SIG-M5 treated with dmso at 0.1 percent for 504 hours (cell line): ENCODE results near the gene TNPO2.
"Not testable (repeated sequence)": the region's sequence is repeated elsewhere in the genome, so short reads cannot be mapped to it uniquely, and the experiment has no call there.

Experiments used
- DNase-seq: peaks from one replicate; lab custom pipeline; 2025; ENCODE audit not compliant: unreplicated experiment; lab: John Stamatoyannopoulos, UW

Gene TNPO2

GRCh38 chr19:12678039-12678438 is 45.7 kb downstream of the TNPO2 start:
- DNase-seq, result not testable (repeated sequence)

DNA sequence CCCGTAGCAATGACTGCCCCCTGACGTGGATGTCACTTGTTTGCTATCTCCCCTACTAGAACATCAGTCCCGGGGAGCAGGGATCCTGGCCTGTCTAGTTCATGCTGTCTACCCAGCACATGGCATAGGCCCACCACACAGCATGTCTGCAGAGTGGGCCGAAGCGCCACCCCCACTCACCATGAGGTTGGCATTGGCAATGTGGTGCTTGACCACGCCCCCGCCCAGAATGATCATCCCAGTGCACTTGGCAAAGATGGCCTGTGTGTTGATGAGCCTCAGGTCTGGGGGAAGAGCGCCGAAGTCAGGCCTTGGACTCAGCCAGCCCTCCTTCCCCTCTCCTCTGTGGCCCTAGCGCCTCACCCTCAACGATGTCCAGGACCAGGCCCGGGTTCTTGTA is 46.8 kb downstream of the TNPO2 start:
- no peak for DNase-seq

GRCh38 chr19:12676384-12676792 is 47.3 kb downstream of the TNPO2 start:
- DNase-seq, result peak; percentile 57

- DNase-seq, result no peak
These were observed 47.8 kb downstream of the TNPO2 start for GRCh38 chr19:12675940-12676339.

GRCh38 chr19:12675399-12675798 is 48.3 kb downstream of the TNPO2 start:
- DNase-seq, result no peak

- no peak for DNase-seq
These were observed 51.0 kb downstream of the TNPO2 start for GRCh38 chr19:12672744-12673143.

DNA sequence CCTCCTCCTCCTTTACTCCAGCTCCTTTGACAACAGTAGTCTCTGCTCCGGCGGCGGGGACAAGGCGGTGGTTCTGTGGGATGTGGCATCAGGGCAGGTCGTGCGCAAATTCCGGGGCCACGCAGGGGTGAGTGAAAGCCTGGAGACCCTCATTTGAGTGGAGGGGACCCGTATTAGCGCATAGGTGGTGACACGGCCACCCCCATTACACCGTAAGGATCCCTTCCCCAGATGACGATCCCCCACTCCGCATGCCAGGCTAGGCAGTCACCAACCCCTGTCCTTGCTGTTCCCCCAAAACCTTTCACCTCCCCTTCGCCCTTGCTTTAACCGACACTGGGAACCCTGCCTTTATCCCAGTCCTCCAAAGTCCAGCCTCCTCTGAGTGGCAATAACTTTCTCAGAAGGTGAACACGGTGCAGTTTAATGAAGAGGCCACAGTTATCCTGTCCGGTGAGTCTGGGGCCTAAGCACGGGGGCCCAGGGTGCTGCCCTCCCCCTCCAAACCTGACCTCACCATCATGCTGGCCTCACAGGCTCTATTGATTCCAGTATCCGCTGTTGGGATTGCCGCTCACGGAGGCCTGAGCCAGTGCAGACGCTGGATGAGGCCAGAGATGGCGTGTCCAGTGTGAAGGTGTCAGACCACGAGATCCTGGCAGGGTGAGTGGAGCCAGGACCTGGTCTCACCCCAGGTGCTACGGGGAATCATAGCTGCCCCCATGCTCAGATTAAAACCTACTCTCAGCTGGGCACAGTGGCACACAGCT is 53.4 kb downstream of the TNPO2 start:
- no peak for DNase-seq

DNA sequence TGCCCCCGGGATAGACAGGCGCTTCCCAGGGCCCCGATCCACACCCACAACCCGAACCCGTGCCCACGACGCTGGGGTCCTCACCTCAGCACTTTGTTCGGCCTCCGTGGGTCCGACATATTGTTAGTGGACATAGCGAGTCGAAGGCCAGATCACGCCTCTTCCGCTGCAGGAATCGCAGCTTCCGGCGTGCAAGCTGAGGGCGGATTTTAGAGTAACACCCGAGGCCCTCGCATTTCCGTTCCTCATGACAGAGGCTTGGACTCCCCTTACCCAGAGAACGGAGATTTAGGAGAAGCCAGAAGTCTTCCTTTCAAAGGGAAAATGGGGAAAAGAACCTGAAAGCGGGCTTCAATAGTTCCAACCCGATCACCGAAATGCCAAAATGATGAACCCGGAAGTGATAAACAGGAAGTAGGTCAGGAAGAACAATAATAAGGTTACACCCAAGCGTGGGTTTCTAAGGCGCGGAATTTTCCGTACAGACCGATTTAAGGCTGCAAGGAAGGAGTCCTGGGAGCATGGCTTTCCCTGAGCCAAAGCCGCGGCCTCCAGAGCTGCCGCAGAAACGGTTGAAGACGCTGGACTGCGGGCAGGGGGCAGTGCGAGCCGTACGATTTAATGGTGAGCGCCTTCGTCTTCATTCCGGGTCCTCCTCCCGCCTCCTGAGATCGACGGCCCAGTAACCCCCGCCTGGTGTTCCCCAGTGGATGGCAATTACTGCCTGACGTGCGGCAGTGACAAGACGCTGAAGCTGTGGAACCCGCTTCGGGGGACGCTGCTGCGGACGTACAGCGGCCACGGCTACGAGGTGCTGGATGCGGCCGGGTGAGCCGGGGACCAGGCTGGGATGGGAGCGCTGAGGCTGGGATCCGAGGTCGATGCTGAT is 54.2 kb downstream of the TNPO2 start:
- peak; percentile 78 for DNase-seq

GRCh38 chr19:12668932-12669269 is 54.8 kb downstream of the TNPO2 start:
- peak; percentile 10 for DNase-seq

DNA sequence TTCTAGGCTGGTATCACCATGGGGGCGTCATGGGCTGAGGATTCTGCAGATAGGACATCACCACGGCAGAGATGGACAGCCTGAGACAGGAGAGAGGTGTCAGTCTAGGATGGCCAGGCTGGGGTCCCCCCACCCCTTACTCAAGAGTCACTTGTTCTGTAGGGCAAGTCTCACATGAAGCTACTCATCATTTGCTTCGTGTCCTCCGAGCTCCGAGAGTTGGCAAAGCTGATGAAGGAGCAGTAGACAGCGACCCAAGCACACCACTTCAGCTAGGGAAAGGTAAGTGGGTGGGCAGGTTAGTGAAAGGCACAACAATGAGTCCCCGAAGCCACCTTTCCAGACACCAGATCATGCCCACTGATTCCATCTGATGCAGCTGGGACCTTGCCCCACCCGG is 55.4 kb downstream of the TNPO2 start:
- no peak for DNase-seq

DNA sequence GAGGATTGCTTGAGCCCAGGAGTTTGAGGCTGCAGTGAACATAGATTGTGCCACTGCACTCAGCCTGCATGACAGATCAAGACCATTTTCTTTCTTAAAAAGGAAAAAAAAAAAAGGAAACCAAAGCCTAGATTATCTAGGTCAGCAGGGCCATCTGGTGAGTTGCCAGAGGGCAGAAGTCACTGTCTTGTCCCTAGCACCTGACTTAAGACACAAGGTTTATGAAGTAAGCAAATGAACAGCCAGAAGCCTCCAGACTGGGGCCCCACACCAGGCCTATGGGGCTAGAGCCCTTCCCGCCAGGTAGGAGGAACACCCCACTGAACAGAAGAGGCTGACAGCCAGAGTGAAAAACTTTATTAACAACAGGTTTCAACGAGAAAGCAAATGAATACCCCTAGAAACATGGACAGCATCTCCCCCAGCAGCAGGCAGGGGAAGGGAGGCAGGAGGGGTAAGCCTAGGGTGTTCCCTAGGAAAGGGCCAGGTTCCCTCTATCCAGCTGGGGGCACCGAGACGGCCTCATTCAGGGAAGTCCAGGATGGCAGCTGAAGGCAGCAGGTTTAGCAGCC is 55.9 kb downstream of the TNPO2 start:
- DNase-seq, result no peak

DNA sequence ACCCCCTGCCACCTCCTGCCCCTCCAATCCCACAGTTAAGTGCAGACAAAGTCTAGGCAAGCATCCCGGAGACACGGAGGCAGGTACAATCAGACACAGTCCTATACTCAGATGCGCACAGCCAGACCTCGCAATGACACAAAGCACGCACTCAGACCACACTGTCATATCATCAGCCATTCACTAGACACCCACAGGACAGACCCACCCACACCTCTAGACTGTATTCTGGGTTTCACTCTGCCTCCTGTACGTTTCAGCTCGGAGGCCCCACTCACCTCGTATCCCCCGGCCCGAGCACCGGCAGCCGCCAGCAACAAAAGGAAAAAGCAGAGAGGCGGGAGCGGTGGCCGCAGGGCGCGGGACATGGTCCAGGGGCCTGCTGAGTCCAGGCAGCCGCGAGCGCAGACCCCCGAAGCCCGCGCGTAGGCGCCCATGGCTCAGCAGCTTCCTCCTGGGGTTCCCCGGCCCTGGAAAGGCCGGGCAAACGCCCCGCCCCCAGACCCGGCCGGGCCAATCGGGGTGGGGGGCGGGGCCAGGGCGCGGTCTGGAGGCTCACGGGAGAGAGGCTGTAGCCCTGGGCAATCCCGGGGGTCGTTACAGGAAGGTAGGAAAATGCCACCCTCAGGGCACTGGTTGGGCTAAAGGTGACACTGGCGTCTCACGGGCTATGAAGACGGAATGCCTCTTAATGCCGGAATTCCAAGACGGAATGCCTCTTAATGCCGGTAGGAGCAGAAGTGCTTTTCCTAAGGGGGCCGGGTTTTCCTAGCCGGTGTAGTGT is 57.3 kb downstream of the TNPO2 start, which contains the start of the genes MAN2B1 and WDR83:
Gene MAN2B1 (minus strand): TSS at position 478 of the 784 bp plus-strand sequence. CDS start 41 bp downstream, at position 437.
Gene WDR83 (plus strand): TSS at position 543 of the 784 bp plus-strand sequence. CDS start 2,984 bp downstream, outside the sequence.
- DNase-seq, result peak; percentile 67

DNA sequence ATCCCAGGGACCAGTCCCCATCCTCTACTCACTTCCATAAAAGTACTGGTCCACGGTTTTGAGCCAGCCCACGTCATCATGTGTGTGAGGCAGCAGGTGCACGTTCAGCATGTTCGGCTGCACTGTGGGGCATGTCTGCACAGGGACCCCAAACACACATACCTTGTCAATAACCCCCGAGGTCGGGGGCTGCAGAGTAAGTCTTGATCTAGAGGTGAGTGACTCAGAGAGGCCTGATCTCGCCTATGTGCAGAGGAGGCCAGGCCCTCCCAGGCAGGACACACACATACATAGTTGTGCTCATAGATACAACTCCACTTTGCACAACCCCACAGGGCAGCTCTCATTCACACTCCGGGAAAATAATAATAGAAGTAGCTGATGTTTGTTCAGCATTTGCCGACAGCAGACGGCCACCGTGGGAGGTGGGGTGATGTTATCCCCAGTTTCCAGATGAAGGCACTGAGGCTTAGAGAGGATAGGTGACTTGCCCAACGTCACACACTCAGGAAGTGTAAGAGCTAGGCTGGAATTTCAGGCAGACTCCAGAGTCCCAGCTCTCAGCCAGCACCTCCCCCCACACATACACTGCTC is 58.0 kb downstream of the TNPO2 start:
- DNase-seq, result peak; percentile 27

DNA sequence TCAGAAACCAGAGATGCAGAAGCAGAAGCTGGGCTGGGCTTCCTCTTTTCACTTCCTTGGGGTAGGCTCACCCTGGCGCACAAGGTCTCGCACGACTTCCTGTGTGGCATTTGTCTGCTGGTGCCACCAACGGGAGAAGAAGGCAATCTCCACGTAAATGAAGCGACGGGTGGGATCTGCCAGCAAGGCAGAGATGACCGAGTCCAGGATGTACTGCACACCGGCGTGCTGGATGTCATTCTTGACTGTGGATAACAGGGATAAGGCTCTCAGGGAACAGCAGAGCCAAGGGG is 58.5 kb downstream of the TNPO2 start:
- peak; percentile 83 for DNase-seq

- peak; percentile 2 for DNase-seq
These were observed 59.1 kb downstream of the TNPO2 start for GRCh38 chr19:12664406-12665280.

DNA sequence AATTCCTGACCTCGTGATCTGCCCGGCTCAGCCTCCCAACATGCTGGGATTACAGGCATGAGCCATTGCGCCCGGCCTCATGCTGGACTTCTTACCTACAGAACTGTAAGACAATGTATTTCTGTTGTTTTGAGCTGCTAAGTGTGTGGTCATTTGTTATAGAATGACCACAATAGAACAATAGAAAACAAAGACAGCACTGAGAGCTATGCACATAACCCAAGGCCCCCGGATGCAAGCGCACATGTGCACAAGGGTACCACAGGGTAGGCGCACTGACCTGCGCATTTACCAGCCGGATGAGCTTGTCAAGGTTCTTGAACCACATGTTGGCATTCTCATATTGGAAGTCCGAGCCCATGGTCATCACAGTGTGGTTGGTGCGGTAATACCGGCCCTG is 62.8 kb downstream of the TNPO2 start:
- no peak for DNase-seq

- no peak for DNase-seq
These were observed 65.8 kb downstream of the TNPO2 start for GRCh38 chr19:12657966-12658365.

- no peak for DNase-seq
These were observed 66.7 kb downstream of the TNPO2 start for GRCh38 chr19:12656899-12657571.

- no peak for DNase-seq
These were observed 68.2 kb downstream of the TNPO2 start for GRCh38 chr19:12655546-12655945.
